K562 (cell line): Measurements from ENCODE around the gene NOC4L. TPM values are rescaled to one million over a fixed set of nuclear protein-coding genes. Genes with fewer than 3 reads are reported as not detected.

Source experiments
- ATAC-seq: fragments of 200-7000 bp; cut with Tn5 transposase; 3 replicates; pipeline ENCODE4 v1.9.1; 2020; ENCODE audit warnings: moderate library complexity
- BruUV-seq: library from RNA; stranded (reverse); fragments of 400-500 nt; replicated peaks from 2 replicates; lab custom pipeline; 2021; lab: Mats Ljungman, UMichigan
- CTCF ChIA-PET: fragments of 300-600 bp; formaldehyde crosslinking; extraction: SDS; loops from one replicate; lab custom pipeline; 2021; ENCODE audit warnings: low intra/inter-chr PET ratio; lab: Yijun Ruan, JAX
- POLR2A ChIA-PET: fragments of 300-600, 350-650 bp; sonication (Branson Sonifier 250); formaldehyde crosslinking; extraction: SDS; loops from one replicate; lab custom pipeline; 2021; ENCODE audit warnings: antibody characterized with exemption, inconsistent platforms; lab: Yijun Ruan, JAX
- DNase-seq, 4 experiments: peaks; one replicate each; pipeline versions ENCODE4 v3.0.0 to v3.0.0-alpha.2; 2011 to 2018; ENCODE audit warnings: low spot score in 3 of 4, mixed read lengths in 3 of 4; ENCODE audit errors: extremely low read depth in 1 of 4
- FAIRE-seq: peaks from 2 replicates; lab custom pipeline; 2011; peaks lifted over from hg19 to GRCh38; lab: Jason Lieb, UNC
- H2AFZ ChIP-seq: 2 replicates; pipeline ENCODE4 v1.6.0; 2011; ENCODE audit warnings: low read depth, low read length, control low read depth, inconsistent platforms
- H3K27ac ChIP-seq: fragments of 200-600 bp; 3 replicates; pipeline ENCODE4 v1.8.0; 2011; ENCODE audit warnings: low read depth, mild to moderate bottlenecking, control low read depth, inconsistent platforms, low read length, moderate library complexity, mixed read lengths; ENCODE audit errors: extremely low read depth
- H3K27me3 ChIP-seq, 2 experiments: fragments of 300-600 bp in 1 of 2; 2 replicates in 1 of 2; 3 replicates in 1 of 2; pipeline versions ENCODE4 v1.6.0 to v1.8.0; 2011; ENCODE audit warnings: inconsistent platforms in 2 of 2, low read length in 2 of 2, mild to moderate bottlenecking in 1 of 2, mixed read lengths in 1 of 2, moderate library complexity in 1 of 2; ENCODE audit not compliant: control insufficient read depth in 2 of 2, insufficient read depth in 2 of 2
- H3K36me3 ChIP-seq: fragments of 300-600 bp; 3 replicates; pipeline ENCODE4 v1.8.0; 2011; ENCODE audit warnings: mild to moderate bottlenecking, low read length, inconsistent platforms; ENCODE audit not compliant: control insufficient read depth, insufficient read depth
- H3K4me1 ChIP-seq, 2 experiments: fragments of 200-600 bp in 1 of 2; replicated peaks in 1 of 2; 2 replicates in 1 of 2; 3 replicates in 1 of 2; pipeline versions ENCODE4 v1.5.1 to v1.8.0; 2011; ENCODE audit warnings: inconsistent platforms in 2 of 2, low read length in 2 of 2, mild to moderate bottlenecking in 1 of 2, mixed read lengths in 1 of 2, moderate library complexity in 1 of 2; ENCODE audit not compliant: control insufficient read depth in 2 of 2, insufficient read depth in 2 of 2
- H3K4me2 ChIP-seq: 2 replicates; pipeline ENCODE4 v1.6.1; 2011; ENCODE audit warnings: low read length, control low read depth, inconsistent platforms, mixed read lengths; ENCODE audit not compliant: insufficient read depth
- H3K4me3 ChIP-seq: fragments of 200-600 bp; sonication (generic), shearing (Covaris generic); 2 replicates; pipeline ENCODE4 v1.5.1; 2016; ENCODE audit warnings: control low read depth, inconsistent platforms
- H3K79me2 ChIP-seq: fragments of 200-600 bp; 3 replicates; pipeline ENCODE4 v1.8.0; 2011; ENCODE audit warnings: low read length, inconsistent platforms; ENCODE audit not compliant: control insufficient read depth, insufficient read depth
- H3K9ac ChIP-seq, 2 experiments: 2 replicates each; pipeline versions ENCODE4 v1.6.0 to v1.6.1; 2011; ENCODE audit warnings: low read depth in 2 of 2, low read length in 2 of 2, control low read depth in 1 of 2, inconsistent platforms in 1 of 2, mild to moderate bottlenecking in 1 of 2, mixed read lengths in 1 of 2; ENCODE audit not compliant: insufficient read depth in 1 of 2
- H3K9me1 ChIP-seq: one replicate; pipeline ENCODE4 v1.6.0; 2011; ENCODE audit warnings: inconsistent platforms, mild to moderate bottlenecking, low read length, moderate library complexity; ENCODE audit not compliant: control insufficient read depth, insufficient read depth
- H3K9me3 ChIP-seq: replicated peaks from 2 replicates; pipeline ENCODE4 v1.5.1; 2011; ENCODE audit warnings: low read depth, low read length, inconsistent platforms; ENCODE audit not compliant: control insufficient read depth, insufficient read depth
- H4K20me1 ChIP-seq: replicated peaks from 2 replicates; pipeline ENCODE4 v1.6.1; 2011; ENCODE audit warnings: low read length, inconsistent platforms, mixed read lengths; ENCODE audit not compliant: control insufficient read depth, insufficient read depth
- CREB3 ChIP-seq: fragments of 450-650 bp; conservative IDR thresholded peaks from 2 replicates; pipeline ENCODE4 v1.6.1; 2016; ENCODE audit warnings: missing genetic modification characterization, low read depth, mild to moderate bottlenecking, missing compliant biosample characterization, moderate library complexity
- FOXA3 ChIP-seq, 2 experiments: fragments of 450-650 bp in 1 of 2; sonication (generic) in 1 of 2; formaldehyde crosslinking; IDR thresholded peaks in 1 of 2; conservative IDR thresholded peaks in 1 of 2; 2 replicates each; pipeline versions ENCODE4 v1.4.0 to v1.8.0; 2020 to 2022; ENCODE audit warnings: mild to moderate bottlenecking in 2 of 2, missing genetic modification reagents in 1 of 2
- GABPB1 ChIP-seq: sonication (generic); formaldehyde crosslinking; IDR thresholded peaks from 2 replicates; pipeline ENCODE4 v1.8.0; 2022; ENCODE audit warnings: mild to moderate bottlenecking, missing genetic modification reagents
- HIVEP1 ChIP-seq: fragments of 250-450 bp; sonication (Bioruptor Pico); IDR thresholded peaks from 2 replicates; pipeline ENCODE4 v1.4.0; 2020; ENCODE audit warnings: mild to moderate bottlenecking
- KAT8 ChIP-seq: fragments of 450-650 bp; IDR thresholded peaks from 2 replicates; pipeline ENCODE4 v1.6.1; 2016; ENCODE audit warnings: low read depth, mild to moderate bottlenecking
- KHSRP ChIP-seq: fragments of 450-650 bp; IDR thresholded peaks from 2 replicates; pipeline ENCODE4 v1.6.1; 2017
- MCM5 ChIP-seq: fragments of 450-650 bp; IDR thresholded peaks from 2 replicates; pipeline ENCODE4 v1.6.1; 2016; ENCODE audit warnings: low read depth
- MTA3 ChIP-seq: fragments of 450-650 bp; formaldehyde crosslinking; IDR thresholded peaks from 2 replicates; pipeline ENCODE4 v1.6.1; 2017; ENCODE audit warnings: mild to moderate bottlenecking, borderline replicate concordance
- NR2C2 ChIP-seq, 2 experiments: fragments of 200-800 bp in 1 of 2; sonication (Bioruptor generic) in 1 of 2; sonication (generic) in 1 of 2; formaldehyde crosslinking in 1 of 2; IDR thresholded peaks; 2 replicates each; pipeline versions ENCODE4 v1.6.1 to v1.8.0; 2016 to 2022; ENCODE audit warnings: mild to moderate bottlenecking in 1 of 2, missing compliant biosample characterization in 1 of 2, missing genetic modification characterization in 1 of 2, missing genetic modification reagents in 1 of 2
- POLR2B ChIP-seq: fragments of 450-650 bp; IDR thresholded peaks from 2 replicates; pipeline ENCODE4 v1.6.1; 2018; ENCODE audit warnings: low read depth; ENCODE audit not compliant: partially characterized antibody
- TAL1 ChIP-seq: fragments of 450-650 bp; IDR thresholded peaks from 2 replicates; pipeline ENCODE4 v1.6.1; 2016; ENCODE audit warnings: mild to moderate bottlenecking
- TFAM ChIP-seq: fragments of 250-450 bp; sonication (Bioruptor Pico); conservative IDR thresholded peaks from 2 replicates; pipeline ENCODE4 v1.5.0; 2021; ENCODE audit warnings: mild to moderate bottlenecking, moderate library complexity
- TFAP4 ChIP-seq: sonication (generic); formaldehyde crosslinking; IDR thresholded peaks from 2 replicates; pipeline ENCODE4 v1.8.0; 2022; ENCODE audit warnings: missing genetic modification reagents, mild to moderate bottlenecking, moderate library complexity, borderline replicate concordance
- ZNF239 ChIP-seq: fragments of 250-450 bp; sonication (Bioruptor Pico); IDR thresholded peaks from 2 replicates; pipeline ENCODE4 v1.4.0; 2020; ENCODE audit warnings: mild to moderate bottlenecking
- ZNF766 ChIP-seq: fragments of 200-800 bp; sonication (Bioruptor generic); conservative IDR thresholded peaks from 2 replicates; pipeline ENCODE4 v1.6.1; 2016; ENCODE audit warnings: missing genetic modification characterization, missing compliant biosample characterization
- WGBS: fragments of 100-300 bp; shearing (Covaris generic); methylation state at CpG from one replicate; pipeline ENCODE4 v1.1.6; 2016; ENCODE audit warnings: low coverage, mixed read lengths; ENCODE audit not compliant: insufficient coverage; ENCODE audit errors: missing lambda C conversion rate; 5-methylcytosine and 5-hydroxymethylcytosine counted together
- in situ Hi-C: fragments of 300-500 bp; cut with MboI; formaldehyde crosslinking; loops from 4 replicates; pipeline ENCODE4 v1.15.0; 2018; ENCODE audit warnings: inconsistent platforms, mixed read lengths
- intact Hi-C: fragments of 100-400 bp; cut with micrococcal nuclease; formaldehyde crosslinking; loops from 2 replicates; pipeline ENCODE4 v1.14.2; 2022
- polyA plus RNA-seq, 8 experiments: library from polyadenylated mRNA; depleted of rRNA in 4 of 8; stranded (reverse) in 5 of 8; unstranded in 3 of 8; fragments of >200 nt; fragmentation: Nextera tagmentation in 2 of 8; fragmentation: Illumina TruSeq in 1 of 8; extraction: Ambion mirVana in 2 of 8; extraction: Trizol in 1 of 8; gene quantifications; 2 replicates each; pipeline versions ENCODE4 v1.2.1 to v1.2.3, GENCODE V29; 2011 to 2014; ENCODE audit warnings: inconsistent platforms in 1 of 8, missing spikeins in 1 of 8
- total RNA-seq, 7 experiments: library from RNA; depleted of rRNA in 6 of 7; stranded (reverse); fragments of >200 nt in 6 of 7; fragmentation: Illumina TruSeq in 2 of 7; extraction: Trizol in 2 of 7; gene quantifications; 2 replicates each; pipeline versions ENCODE4 v1.2.1 to v1.2.3, GENCODE V29; 2011 to 2021; ENCODE audit warnings: low replicate concordance in 1 of 7
- TF ChIP-seq, protein P1 (sequence below): fragments of 450-650 bp; formaldehyde crosslinking; conservative IDR thresholded peaks from 2 replicates; pipeline ENCODE4 v1.4.0; 2022; ENCODE audit warnings: mild to moderate bottlenecking, missing genetic modification characterization
- TF ChIP-seq, protein P2 (sequence below): sonication (generic); formaldehyde crosslinking; IDR thresholded peaks from 2 replicates; pipeline ENCODE4 v1.8.0; 2022; ENCODE audit warnings: mild to moderate bottlenecking, low read depth, missing genetic modification reagents

NOC4L gene
- total and polyA plus RNA-seq, 9 of the 15 experiments (the other 6 are each of a cell fraction or from before 2014, with no cell fraction given): 1.3 to 77.0 (median 20.0) TPM

- in situ Hi-C loops: no loop called here
- ChIA-PET CTCF (no interaction called here), POLR2A (no interaction called here)
- H4K20me1 ChIP-seq: peaks cover 10% of the 10 kb centered on the region
- no peaks in the 10 kb centered on the region for H3K9me1 ChIP-seq
- peaks cover 3 to 72% of the 10 kb centered on the region in 2 experiments; a peak in 4 of 5 replicates for H3K4me1 ChIP-seq
- no peak overlapping the region for H3K27ac ChIP-seq
- no peaks in the 10 kb centered on the region for H3K36me3 ChIP-seq
- no peak overlapping the region for H3K9ac ChIP-seq
- H3K79me2 ChIP-seq: no peaks in the 10 kb centered on the region
- WGBS: under 1% methylated on average over 14 of the region's 15 CpGs
- peaks cover 54 to 79% of the 10 kb centered on the region in 2 experiments for H3K27me3 ChIP-seq
- FAIRE-seq (no peak), ATAC-seq (no peak), DNase-seq (no peak)
- H3K9me3 ChIP-seq: no peaks in the 10 kb centered on the region
- H2AFZ ChIP-seq: no peak overlapping the region
- no peak for TF ChIP-seq TFAM
- no peak for TF ChIP-seq ZNF766 (CRISPR knock-in tag)
- TF ChIP-seq, protein P1, sequence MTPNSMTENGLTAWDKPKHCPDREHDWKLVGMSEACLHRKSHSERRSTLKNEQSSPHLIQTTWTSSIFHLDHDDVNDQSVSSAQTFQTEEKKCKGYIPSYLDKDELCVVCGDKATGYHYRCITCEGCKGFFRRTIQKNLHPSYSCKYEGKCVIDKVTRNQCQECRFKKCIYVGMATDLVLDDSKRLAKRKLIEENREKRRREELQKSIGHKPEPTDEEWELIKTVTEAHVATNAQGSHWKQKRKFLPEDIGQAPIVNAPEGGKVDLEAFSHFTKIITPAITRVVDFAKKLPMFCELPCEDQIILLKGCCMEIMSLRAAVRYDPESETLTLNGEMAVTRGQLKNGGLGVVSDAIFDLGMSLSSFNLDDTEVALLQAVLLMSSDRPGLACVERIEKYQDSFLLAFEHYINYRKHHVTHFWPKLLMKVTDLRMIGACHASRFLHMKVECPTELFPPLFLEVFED (CRISPR knock-in tag): no peak
- no peak for TF ChIP-seq TAL1
- no peak for TF ChIP-seq KHSRP
- TF ChIP-seq, protein P2, sequence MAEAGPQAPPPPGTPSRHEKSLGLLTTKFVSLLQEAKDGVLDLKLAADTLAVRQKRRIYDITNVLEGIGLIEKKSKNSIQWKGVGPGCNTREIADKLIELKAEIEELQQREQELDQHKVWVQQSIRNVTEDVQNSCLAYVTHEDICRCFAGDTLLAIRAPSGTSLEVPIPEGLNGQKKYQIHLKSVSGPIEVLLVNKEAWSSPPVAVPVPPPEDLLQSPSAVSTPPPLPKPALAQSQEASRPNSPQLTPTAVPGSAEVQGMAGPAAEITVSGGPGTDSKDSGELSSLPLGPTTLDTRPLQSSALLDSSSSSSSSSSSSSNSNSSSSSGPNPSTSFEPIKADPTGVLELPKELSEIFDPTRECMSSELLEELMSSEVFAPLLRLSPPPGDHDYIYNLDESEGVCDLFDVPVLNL: no peak
- TF ChIP-seq MTA3: no peak
- no peak for TF ChIP-seq CREB3 (tag)
- TF ChIP-seq NR2C2 (CRISPR knock-in tag; IDR thresholded peaks at IDR 0.05): no peak
- no peak for TF ChIP-seq NR2C2 (tag; IDR thresholded peaks at IDR 0.05)
- no peak for TF ChIP-seq POLR2B
- TF ChIP-seq GABPB1 (CRISPR knock-in tag): no peak
- TF ChIP-seq MCM5: no peak
- TF ChIP-seq TFAP4 (CRISPR knock-in tag): no peak
- no peak for TF ChIP-seq HIVEP1 (CRISPR knock-in tag)
- TF ChIP-seq KAT8: no peak
- TF ChIP-seq FOXA3 (CRISPR knock-in tag; conservative IDR thresholded peaks at IDR 0.05 in 1 of 2, IDR thresholded peaks at IDR 0.05 in 1 of 2): no peak
- TF ChIP-seq ZNF239 (CRISPR knock-in tag): no peak
- no peak overlapping the region for H3K4me2 ChIP-seq
- intact Hi-C loops: no loop called here
- no TSS peak for BruUV-seq
- no peak overlapping the region for H3K4me3 ChIP-seq
Observed at GRCh38 chr12:132172619-132173018, 28.4 kb downstream of the NOC4L start.
